A673 (cell line): ENCODE data around the gene FITM2.

ENCODE experiments used
- CTCF ChIP-seq: fragments of 300-800, 200-600 bp; sonication (generic); conservative IDR thresholded peaks from 2 replicates; pipeline ENCODE4 v1.5.1; 2017; ENCODE audit warnings: low read depth, mild to moderate bottlenecking, antibody characterized with exemption, low read length, moderate library complexity, mixed read lengths
- EZH2 ChIP-seq: fragments of 200-600 bp; sonication (generic); IDR thresholded peaks from 2 replicates; pipeline ENCODE4 v1.6.1; 2017; ENCODE audit warnings: borderline replicate concordance, low read depth, mild to moderate bottlenecking, mixed read lengths, antibody characterized with exemption, low read length; ENCODE audit not compliant: poor library complexity, severe bottlenecking

- TF ChIP-seq CTCF (no peak), EZH2 (no peak)
These were observed 49.2 kb upstream of the FITM2 start for GRCh38 chr20:44360221-44360620.
